ENCODE results near the gene RFTN1. TPM values are rescaled to one million over a fixed set of nuclear protein-coding genes. Genes with fewer than 3 reads are reported as not detected.
A peak's percentile ranks its signal among the peaks of the same experiment; 100 is the strongest.

Gene RFTN1
- total RNA-seq, 1 experiment from 2014 or later, result 2.2 TPM

GRCh38 chr3:16298891-16299290, 214.6 kb downstream of the RFTN1 start:
- Mint-ChIP-seq H3K27ac (0 out of 7 replicates have a peak overlapping the region, but pooled peaks of 1 of the 3 experiments have one; percentile 59), H3K36me3 (ENCODE audit: insufficient read depth in 1 of 3, low read depth in 3 of 3) (peaks cover 34 to 46% (median 36%) of the 10 kb centered on the region in 3 experiments), H3K9me3 (peaks cover 0 to 6% of the 10 kb centered on the region in 2 experiments; a peak in 4 of 5 replicates), H3K4me1 (peaks cover 28 to 36% of the 10 kb centered on the region in 2 experiments), H3K4me3 (no peak overlapping the region), H3K27me3 (ENCODE audit: low read depth) (no peaks in the 10 kb centered on the region)
- no peaks in the 10 kb centered on the region for H3K27me3 ChIP-seq (ENCODE audit: insufficient read depth, low read length)
- H3K23ac ChIP-seq (ENCODE audit: insufficient read length, low read depth, low read length), result no peak overlapping the region
- H3K9ac ChIP-seq (ENCODE audit: extremely low read depth, insufficient read length, low read length), result no peak overlapping the region
- no peaks in the 10 kb centered on the region for H3K79me2 ChIP-seq (ENCODE audit: insufficient read depth, low read length)
- H4K20me1 ChIP-seq (ENCODE audit: control insufficient read depth, insufficient read depth, insufficient read length), result no peaks in the 10 kb centered on the region
- peaks cover 20% of the 10 kb centered on the region; the same call in 1 of the 2 replicates for H3K4me1 ChIP-seq (ENCODE audit: insufficient read depth, low read length)
- no peak overlapping the region for H3K14ac ChIP-seq (ENCODE audit: insufficient read depth, low read length)
- no peak overlapping the region for H3T11ph ChIP-seq (ENCODE audit: low read length)
- H3K4me2 ChIP-seq (ENCODE audit: insufficient read depth, insufficient read length, low read length), result no peak overlapping the region
- H4K91ac ChIP-seq (ENCODE audit: insufficient read length, low read depth, low read length), result no peak overlapping the region
- no peak overlapping the region for H2BK5ac ChIP-seq (ENCODE audit: insufficient read length, low read length)
- no peak overlapping the region for H2BK20ac ChIP-seq (ENCODE audit: low read depth, low read length, poor library complexity, severe bottlenecking)
- no peak overlapping the region for H4K5ac ChIP-seq (ENCODE audit: insufficient read length, low read depth, low read length)
- H2BK15ac ChIP-seq (ENCODE audit: low read depth, low read length), result no peak overlapping the region
- no peak overlapping the region for H3K18ac ChIP-seq (ENCODE audit: insufficient read length, low read depth, low read length)
- no peak overlapping the region for H3K27ac ChIP-seq (ENCODE audit: insufficient read length, low read depth, low read length)
- H3K56ac ChIP-seq (ENCODE audit: insufficient read length, low read depth, low read length), result no peak overlapping the region
- no peak overlapping the region for H4K8ac ChIP-seq (replicated peaks; ENCODE audit: insufficient read length, low read depth, low read length)
- no peak overlapping the region for H2BK120ac ChIP-seq (ENCODE audit: low read depth, low read length, poor library complexity, severe bottlenecking)
- no peak overlapping the region for H2BK12ac ChIP-seq (ENCODE audit: insufficient read length, low read depth, low read length)
- H3K79me1 ChIP-seq (ENCODE audit: insufficient read depth, low read depth, low read length, poor library complexity, severe bottlenecking), result no peaks in the 10 kb centered on the region
- H3K23me2 ChIP-seq (ENCODE audit: insufficient read length, low read depth, low read length, poor library complexity, severe bottlenecking), result no peaks in the 10 kb centered on the region
- no CpG with 5 or more reads among the region's 6 CpGs for WGBS (ENCODE audit: extremely low coverage, insufficient read length, low lambda C conversion rate)
- DNase-seq, result no peak
- H2AFZ ChIP-seq (ENCODE audit: low read length), result no peak overlapping the region
- H2AK5ac ChIP-seq (ENCODE audit: insufficient read length, low read length), result no peak overlapping the region
- no peak for TF ChIP-seq CTCF (conservative IDR thresholded peaks at IDR 0.05)
- no peak overlapping the region for H3K4ac ChIP-seq (ENCODE audit: low read depth, low read length)
- no peaks in the 10 kb centered on the region for H3K9me3 ChIP-seq (ENCODE audit: control insufficient read depth, low read depth, low read length)
